Stimulated activated CD8-positive, alpha-beta memory T cell treated with anti-CD3 and anti-CD28 coated beads, Interleukin-4, amount 100 ng/mL, for 24 hours (primary cell): ENCODE results near the gene PAM16.

Source experiments
- DNase-seq: peaks from one replicate; pipeline ENCODE4 v3.0.0-alpha.2; 2020; ENCODE audit warnings: low read depth

PAM16 gene

GRCh38 chr16:4371357-4372000, 20.4 kb upstream of the PAM16 start, which contains the start of gene VASN:
VASN (plus strand) TSS chr16:4371848; CDS start chr16:4380878, 9,030 bp downstream.
- DNase-seq: peak; percentile 63

- no peak for DNase-seq
These were observed 19.6 kb upstream of the PAM16 start for GRCh38 chr16:4370570-4371356.

- DNase-seq: no peak
These were observed 19.0 kb upstream of the PAM16 start for GRCh38 chr16:4370151-4370550.

- no peak for DNase-seq
These were observed 18.0 kb upstream of the PAM16 start for GRCh38 chr16:4369007-4369733.

GRCh38 chr16:4367393-4367856, 16.3 kb upstream of the PAM16 start:
- DNase-seq: no peak

- DNase-seq: no peak
These were observed 14.9 kb upstream of the PAM16 start for GRCh38 chr16:4366016-4366415.

- no peak for DNase-seq
These were observed 14.5 kb upstream of the PAM16 start for GRCh38 chr16:4365615-4366014.

- DNase-seq: no peak
These were observed 13.9 kb upstream of the PAM16 start for GRCh38 chr16:4365014-4365406.

- no peak for DNase-seq
These were observed 13.3 kb upstream of the PAM16 start for GRCh38 chr16:4364196-4365013.

GRCh38 chr16:4362476-4363135, 11.5 kb upstream of the PAM16 start:
- DNase-seq: no peak

- no peak for DNase-seq
These were observed 10.8 kb upstream of the PAM16 start for GRCh38 chr16:4361944-4362311.

- DNase-seq: no peak
These were observed 10.2 kb upstream of the PAM16 start for GRCh38 chr16:4361033-4361943.

GRCh38 chr16:4360538-4361021, 9.5 kb upstream of the PAM16 start:
- DNase-seq: no peak

GRCh38 chr16:4359914-4360313, 8.8 kb upstream of the PAM16 start:
- no peak for DNase-seq

- DNase-seq: peak; percentile 59
These were observed 7.9 kb upstream of the PAM16 start for GRCh38 chr16:4358831-4359561.

- DNase-seq: no peak
These were observed 7.1 kb upstream of the PAM16 start for GRCh38 chr16:4358236-4358635.

GRCh38 chr16:4356820-4357219, 5.7 kb upstream of the PAM16 start:
- DNase-seq: no peak

- DNase-seq: no peak
These were observed 3.6 kb upstream of the PAM16 start for GRCh38 chr16:4354512-4355409.
